SK-N-MC (cell line): ENCODE measurements around the gene CORO1C.

Source experiments
- DNase-seq: peaks from one replicate; pipeline ENCODE4 v3.0.0-alpha.2; 2011; ENCODE audit warnings: low read depth, low spot score
- H3K27ac ChIP-seq: fragments of 200-600 bp; sonication (generic); 2 replicates; pipeline ENCODE4 v1.5.1; 2016; ENCODE audit warnings: mixed run types
- H3K36me3 ChIP-seq: fragments of 200-600 bp; sonication (generic); 2 replicates; pipeline ENCODE4 v1.6.1; 2017; ENCODE audit warnings: antibody characterized with exemption, low read length, mixed read lengths; ENCODE audit not compliant: insufficient read depth
- H3K4me3 ChIP-seq: fragments of 200-600 bp; sonication (generic); 2 replicates; pipeline ENCODE4 v1.5.1; 2016
- H3K9ac ChIP-seq: fragments of 200-600 bp; sonication (generic); 2 replicates; pipeline ENCODE4 v1.8.0; 2017; ENCODE audit warnings: mixed run types, mixed read lengths; ENCODE audit not compliant: insufficient read length
- H3K9me3 ChIP-seq: fragments of 200-600 bp; sonication (generic); 2 replicates; pipeline ENCODE4 v1.6.1; 2017; ENCODE audit warnings: low read depth, mild to moderate bottlenecking, antibody characterized with exemption, low read length, moderate library complexity, mixed read lengths
- EZH2 ChIP-seq: fragments of 200-600 bp; sonication (generic); IDR thresholded peaks from one replicate; pipeline ENCODE4 v1.6.1; 2017; ENCODE audit warnings: antibody characterized with exemption
- FOXP2 ChIP-seq: optimal IDR thresholded peaks from 2 replicates; pipeline ENCODE3; 2011; ENCODE audit warnings: mild to moderate bottlenecking, moderate library complexity; ENCODE audit not compliant: insufficient read depth; ENCODE audit errors: extremely low read length, control extremely low read depth
- POLR2AphosphoS5 ChIP-seq: IDR thresholded peaks from 2 replicates; pipeline ENCODE4 v1.6.1; 2012; ENCODE audit warnings: mild to moderate bottlenecking, low read depth, low read length, borderline replicate concordance

CORO1C gene

DNA sequence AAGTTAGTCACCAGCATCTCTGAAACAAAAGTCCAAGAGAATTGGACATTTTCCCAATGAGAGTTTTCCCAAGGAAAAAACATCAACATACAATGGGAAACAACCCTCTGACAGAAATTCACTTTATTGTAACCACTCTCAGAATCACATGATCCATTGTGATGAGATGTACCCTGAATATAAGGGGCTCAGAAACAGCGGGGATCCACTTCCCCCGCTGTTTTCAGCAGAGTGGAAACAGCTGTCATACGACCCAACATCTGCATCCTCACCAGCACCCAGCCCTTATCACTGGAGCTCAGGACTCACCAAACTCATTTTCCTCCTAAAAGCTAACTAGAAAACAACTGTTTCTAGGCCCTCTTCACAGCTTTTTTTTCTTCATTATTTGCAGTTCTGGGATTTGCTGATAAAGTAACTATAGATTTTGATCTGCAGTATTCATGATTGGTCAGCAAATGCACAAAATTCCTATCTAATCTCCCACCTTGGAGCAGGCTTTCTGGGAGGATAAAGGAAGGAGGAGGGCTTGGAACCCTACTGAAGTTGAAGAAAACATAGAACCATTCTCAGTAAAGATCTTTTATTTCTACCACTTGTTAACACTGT, 31.3 kb downstream of the CORO1C start:
- Histone ChIP-seq H3K9me3 (no peaks in the 10 kb centered on the region), H3K27ac (peak overlapping the region; percentile 45), H3K9ac (no peak overlapping the region), H3K4me3 (peak overlapping the region; percentile 26; the same call in 1 of the 2 replicates), H3K36me3 (peaks cover 29% of the 10 kb centered on the region)
- no peak for TF ChIP-seq POLR2AphosphoS5
- TF ChIP-seq FOXP2, result no peak
- no peak for TF ChIP-seq EZH2
- DNase-seq, result no peak

DNA sequence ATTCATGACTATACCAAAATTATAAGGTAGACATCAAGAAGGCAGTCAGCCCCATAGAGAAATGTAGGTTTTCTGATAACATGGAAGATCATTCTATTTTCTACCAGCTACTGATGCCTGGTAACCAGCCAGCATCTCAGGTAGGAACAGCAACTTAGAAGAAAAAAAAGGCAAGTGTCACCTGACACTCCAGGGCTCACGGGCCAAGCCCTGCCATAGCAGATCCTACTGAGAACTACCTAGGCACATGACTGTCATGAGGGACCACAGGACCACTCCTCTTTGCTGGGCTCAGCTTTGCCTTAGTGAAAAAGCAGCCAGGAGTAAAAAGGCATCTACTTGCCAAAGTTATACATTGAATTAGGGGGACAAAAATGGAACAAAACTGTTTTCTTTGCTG, 33.4 kb downstream of the CORO1C start:
- peaks cover 42% of the 10 kb centered on the region for H3K36me3 ChIP-seq
- TF ChIP-seq POLR2AphosphoS5 (no peak), EZH2 (no peak), FOXP2 (no peak)
- no peak overlapping the region for H3K4me3 ChIP-seq
- no peaks in the 10 kb centered on the region for H3K9me3 ChIP-seq
- no peak overlapping the region for H3K9ac ChIP-seq
- DNase-seq, result no peak
- H3K27ac ChIP-seq, result no peak overlapping the region

DNA sequence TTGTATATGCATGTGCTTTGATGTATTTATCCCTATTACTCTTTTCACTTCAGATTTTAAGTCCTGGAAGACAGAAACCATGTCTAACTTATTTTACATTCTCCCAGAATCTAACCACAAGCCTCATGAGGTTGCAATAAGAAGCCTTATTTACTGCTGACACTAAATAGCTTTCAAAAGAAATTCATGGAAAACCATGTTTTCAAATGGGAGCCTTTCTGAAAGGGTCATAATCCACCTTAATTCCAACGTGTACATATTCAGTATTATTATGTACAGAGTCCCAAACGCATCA, 34.4 kb downstream of the CORO1C start:
- DNase-seq, result no peak
- Histone ChIP-seq H3K4me3 (no peak overlapping the region), H3K27ac (no peak overlapping the region), H3K9ac (no peak overlapping the region), H3K9me3 (no peaks in the 10 kb centered on the region), H3K36me3 (peaks cover 42% of the 10 kb centered on the region)
- no peak for TF ChIP-seq EZH2
- TF ChIP-seq FOXP2, result no peak
- TF ChIP-seq POLR2AphosphoS5, result no peak

DNA sequence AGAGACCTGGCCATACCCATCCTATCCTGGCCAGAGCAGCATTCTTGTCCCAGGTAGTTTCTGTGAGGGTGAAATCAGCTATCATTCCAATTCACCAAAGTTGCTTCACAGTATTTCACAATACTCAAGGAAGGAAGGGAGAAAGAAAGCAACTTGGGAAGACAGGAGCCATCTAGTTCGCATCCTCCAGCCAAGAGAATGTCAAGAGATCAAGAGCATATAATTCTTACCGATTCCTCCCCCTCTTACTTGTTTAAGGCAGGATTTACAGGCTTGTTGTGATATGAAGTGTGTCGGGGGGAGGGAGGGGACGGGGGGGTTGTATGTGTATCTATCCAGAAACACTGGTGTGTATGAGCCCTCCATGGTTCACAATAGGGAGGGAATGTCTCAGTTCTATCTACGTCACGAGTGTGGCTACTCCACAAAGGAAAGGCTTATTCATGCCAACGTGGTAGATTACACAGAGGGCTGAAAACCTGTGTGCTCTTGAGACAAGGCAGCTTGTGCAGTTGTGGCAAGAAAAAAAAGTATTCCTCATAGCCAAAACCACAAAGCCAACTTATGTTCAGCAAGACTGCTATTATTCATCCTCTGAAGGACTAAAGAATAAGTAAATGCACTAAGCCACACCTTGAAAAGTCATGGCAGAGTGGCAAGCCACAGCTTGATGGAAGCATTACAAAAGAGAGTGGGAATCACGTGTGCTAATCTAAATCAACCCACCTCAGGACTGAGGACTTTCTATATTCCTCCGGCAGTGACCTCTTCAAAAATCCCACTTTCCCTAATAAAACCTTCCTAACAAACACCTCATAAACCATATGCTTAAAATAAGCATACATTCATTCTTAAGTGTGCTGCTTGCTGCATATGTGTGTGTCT, 35.0 kb downstream of the CORO1C start:
- Histone ChIP-seq H3K4me3 (no peak overlapping the region), H3K27ac (no peak overlapping the region), H3K9ac (no peak overlapping the region), H3K9me3 (no peaks in the 10 kb centered on the region), H3K36me3 (peaks cover 42% of the 10 kb centered on the region)
- DNase-seq, result no peak
- TF ChIP-seq POLR2AphosphoS5 (no peak), EZH2 (no peak), FOXP2 (no peak)

DNA sequence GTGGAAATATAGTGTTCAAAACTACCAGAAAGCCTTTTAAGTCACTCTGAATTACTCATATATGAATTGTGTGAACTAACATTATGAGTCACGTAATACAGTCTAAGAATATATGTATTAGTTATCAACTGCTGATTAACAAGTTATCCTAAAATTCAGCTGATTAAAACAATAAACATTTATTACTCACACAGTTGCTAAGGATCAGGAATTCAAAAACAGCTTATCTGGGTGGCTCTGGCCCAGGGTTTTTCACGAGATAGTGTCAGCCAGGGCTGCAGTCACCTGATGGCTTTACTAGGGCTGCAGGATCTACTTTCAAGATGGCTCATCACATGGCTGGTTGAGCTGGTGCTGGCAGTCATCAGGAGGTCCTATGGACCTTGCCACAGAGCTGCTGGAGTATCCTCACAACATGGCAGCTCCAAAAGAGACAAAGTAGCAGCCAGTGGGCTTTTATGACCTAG, 36.5 kb downstream of the CORO1C start:
- Histone ChIP-seq H3K9ac (no peak overlapping the region), H3K4me3 (no peak overlapping the region), H3K9me3 (no peaks in the 10 kb centered on the region), H3K27ac (no peak overlapping the region), H3K36me3 (peaks cover 42% of the 10 kb centered on the region)
- no peak for DNase-seq
- TF ChIP-seq FOXP2, result no peak
- no peak for TF ChIP-seq EZH2
- TF ChIP-seq POLR2AphosphoS5, result no peak

DNA sequence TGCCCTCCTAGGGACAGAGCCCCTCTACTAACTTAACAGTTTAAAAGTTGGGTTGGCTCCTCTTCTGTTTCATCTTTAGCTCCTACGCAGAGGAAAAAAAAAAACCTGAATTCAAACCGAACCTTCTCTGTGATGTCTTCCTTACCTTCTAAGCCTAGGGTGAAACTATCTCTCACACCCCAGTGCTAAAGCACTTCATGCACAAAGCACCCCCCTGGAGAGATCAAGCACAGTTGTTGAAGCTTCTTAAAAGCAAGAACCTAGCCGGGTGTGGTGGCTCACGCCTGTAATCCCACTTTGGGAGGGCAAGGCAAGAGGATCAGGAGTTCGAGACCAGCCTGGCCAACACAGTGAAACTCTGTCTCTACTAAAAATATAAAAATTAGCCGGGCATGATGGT, 37.6 kb downstream of the CORO1C start:
- no peak for DNase-seq
- no peak for TF ChIP-seq FOXP2
- no peak for TF ChIP-seq POLR2AphosphoS5
- no peak for TF ChIP-seq EZH2
- no peak overlapping the region for H3K9ac ChIP-seq
- no peak overlapping the region for H3K4me3 ChIP-seq
- no peak overlapping the region for H3K27ac ChIP-seq
- H3K36me3 ChIP-seq, result peaks cover 34% of the 10 kb centered on the region
- no peaks in the 10 kb centered on the region for H3K9me3 ChIP-seq

DNA sequence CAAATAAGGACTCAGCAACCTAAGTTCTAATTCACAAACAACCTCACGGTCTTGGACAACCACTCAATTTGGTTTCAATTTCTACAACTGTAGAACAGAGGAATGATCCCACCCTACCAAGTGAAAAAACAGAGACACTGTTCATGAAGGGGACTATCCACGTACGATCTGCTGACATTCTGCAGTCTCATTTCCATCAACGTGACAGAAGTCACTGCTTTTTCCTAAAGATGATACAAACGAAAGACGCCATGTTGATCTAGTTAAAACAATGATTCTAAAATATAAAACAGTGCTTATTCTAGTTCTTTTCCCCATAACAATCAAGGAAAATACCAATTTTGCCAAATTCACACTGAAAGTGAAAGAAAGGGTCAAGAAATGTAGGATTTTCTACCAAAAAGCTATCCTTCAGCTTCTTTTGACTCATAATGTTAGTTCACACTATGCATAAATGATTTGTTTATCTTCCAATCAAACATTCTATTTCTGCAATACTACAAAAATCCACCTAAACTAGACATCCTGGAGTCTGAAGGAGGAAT, 38.1 kb downstream of the CORO1C start:
- no peaks in the 10 kb centered on the region for H3K9me3 ChIP-seq
- peak overlapping the region; percentile 52; the same call in 1 of the 2 replicates for H3K27ac ChIP-seq
- TF ChIP-seq POLR2AphosphoS5 (no peak), FOXP2 (no peak), EZH2 (no peak)
- no peak overlapping the region for H3K4me3 ChIP-seq
- peaks cover 31% of the 10 kb centered on the region for H3K36me3 ChIP-seq
- H3K9ac ChIP-seq, result no peak overlapping the region
- no peak for DNase-seq

DNA sequence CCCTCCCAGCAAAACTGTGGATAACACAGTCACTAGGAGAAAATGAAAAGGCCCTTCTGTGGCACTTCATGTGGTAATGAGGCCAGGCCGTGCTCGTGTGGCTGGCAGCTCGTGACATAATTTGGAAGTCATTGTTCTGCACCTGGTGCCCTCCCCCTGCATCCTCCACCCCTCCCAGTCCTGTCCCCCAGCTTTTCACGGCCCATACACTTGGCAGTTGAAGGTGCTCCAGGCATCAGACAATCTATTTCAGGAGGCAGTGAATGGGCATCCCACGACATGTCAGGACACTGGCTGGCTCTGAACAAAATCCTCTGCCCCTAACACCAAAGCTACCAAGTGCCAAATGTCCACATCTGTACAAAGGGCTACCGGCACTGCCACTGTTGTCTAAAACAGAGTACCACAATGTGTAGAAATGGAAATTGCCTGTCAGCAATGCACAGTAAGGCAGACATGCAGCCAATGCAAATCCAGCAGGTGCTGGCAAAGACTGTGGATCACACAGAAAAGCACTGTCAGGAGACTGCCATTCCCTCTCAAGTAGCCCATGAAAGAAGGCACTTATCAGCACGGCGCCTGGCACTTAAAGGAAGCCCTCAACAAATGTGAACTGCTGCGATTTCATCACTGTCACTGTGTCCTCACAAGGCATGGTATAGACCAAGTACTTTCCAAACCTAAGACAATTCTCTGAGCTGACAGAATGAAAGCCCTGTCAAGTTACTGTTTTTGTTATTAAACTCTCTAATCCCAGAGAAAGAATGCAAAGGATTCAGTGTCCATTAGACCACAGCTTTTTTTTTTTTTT, 39.1 kb downstream of the CORO1C start:
- Histone ChIP-seq H3K9ac (no peak overlapping the region), H3K9me3 (no peaks in the 10 kb centered on the region), H3K27ac (peak overlapping the region; percentile 96), H3K36me3 (peaks cover 27% of the 10 kb centered on the region), H3K4me3 (peak overlapping the region; percentile 67)
- no peak for TF ChIP-seq FOXP2
- TF ChIP-seq POLR2AphosphoS5, result no peak
- TF ChIP-seq EZH2, result no peak
- DNase-seq, result no peak
